Pancreas (tissue), 10 donors: Measurements from ENCODE around the gene EFHC1. TPM values are rescaled to one million over a fixed set of nuclear protein-coding genes. Genes with fewer than 3 reads are reported as not detected.

ENCODE experiments used
- ATAC-seq, 4 donors: fragments of 200-7000 bp; cut with Tn5 transposase; one replicate each; pipeline versions ENCODE4 v1.8.0 to v1.9.1; 2020; ENCODE audit warnings: mild to moderate bottlenecking in 4 of 4, moderate library complexity in 4 of 4
- DNase-seq, 6 donors: peaks; one replicate each; pipeline ENCODE4 v3.0.0-alpha.2; 2020
- FAIRE-seq: peaks from 2 replicates; lab custom pipeline; 2012; peaks lifted over from hg19 to GRCh38; lab: Jason Lieb, UNC
- H3K27ac ChIP-seq, 4 donors: fragments of 200-600 bp; sonication (generic); 1 replicate in 3 of 4; 2 replicates in 1 of 4; pipeline versions ENCODE4 v1.5.0 to v1.8.0; 2020
- H3K27me3 ChIP-seq, 4 donors: fragments of 200-600 bp; one replicate each; pipeline ENCODE4 v1.8.0; 2021
- H3K36me3 ChIP-seq, 3 donors: fragments of 200-600 bp; sonication (generic) in 1 of 3; one replicate each; pipeline versions ENCODE4 v1.5.0 to v1.8.0; 2020 to 2021
- H3K4me1 ChIP-seq, 3 donors: fragments of 200-600 bp; one replicate each; pipeline ENCODE4 v1.8.0; 2021
- H3K4me3 ChIP-seq, 4 donors: fragments of 200-600 bp; sonication (generic) in 2 of 4; one replicate each; pipeline versions ENCODE4 v1.5.0 to v1.8.0; 2020 to 2021
- H3K9me3 ChIP-seq, 4 donors: fragments of 200-600 bp; one replicate each; pipeline ENCODE4 v1.8.0; 2021
- WGBS, 2 donors: extraction: QIAGEN DNeasy Blood & Tissue Kit; methylation state at CpG; one replicate each; pipeline ENCODE4 v1.1.7; 2013; 5-methylcytosine and 5-hydroxymethylcytosine counted together
- intact Hi-C, 3 donors: fragments of 100-400 bp; cut with DNase I; formaldehyde crosslinking; loops; one replicate each; pipeline versions ENCODE4 v1.11.1 to v1.14.2; 2022
- polyA plus RNA-seq, 2 donors: library from polyadenylated mRNA; stranded (reverse); fragments of 200-250 nt; gene quantifications; one replicate each; pipeline ENCODE4 v1.2.3, GENCODE V29; 2013
- total RNA-seq, 6 donors: library from RNA; stranded (reverse); fragmentation: NEBNext Ultra II Directional in 4 of 6; extraction: Animal tissue kit (Norgen Biotek cat#: 25700) in 4 of 6; gene quantifications; one replicate each; pipeline versions ENCODE4 v1.2.1 to v1.2.4, GENCODE V29; 2021 to 2023
- TF ChIP-seq, protein P1 (sequence below), 4 donors: fragments of 200-600 bp; sonication (generic) in 3 of 4; IDR thresholded peaks; one replicate each; pipeline versions ENCODE4 v1.5.0 to v1.8.0; 2021; ENCODE audit warnings: antibody characterized with exemption in 4 of 4
- donor health status: healthy with polysubstance abuse.
- donor health status: DM: no; HTN: no; CAD: no; lungs with moderate emphysema.
- donor health status: DM: no; HTN: no; CAD: no.
- donor health status: control.
- donor health status: control.
- donor health status: Bipolar disorder and iron deficiency.
- donor health status: DM: yes; HTN: yes; CAD: no.
- donor health status: DM: no; HTN: no; CAD: no.
- donor health status: DM: no; HTN: no; CAD: no.
- donor health status: DM: yes; HTN: yes; CAD: no.

Gene EFHC1
- total and polyA plus RNA-seq, 8 donors = 5.5 to 39.0 (median 10.4) TPM

DNA sequence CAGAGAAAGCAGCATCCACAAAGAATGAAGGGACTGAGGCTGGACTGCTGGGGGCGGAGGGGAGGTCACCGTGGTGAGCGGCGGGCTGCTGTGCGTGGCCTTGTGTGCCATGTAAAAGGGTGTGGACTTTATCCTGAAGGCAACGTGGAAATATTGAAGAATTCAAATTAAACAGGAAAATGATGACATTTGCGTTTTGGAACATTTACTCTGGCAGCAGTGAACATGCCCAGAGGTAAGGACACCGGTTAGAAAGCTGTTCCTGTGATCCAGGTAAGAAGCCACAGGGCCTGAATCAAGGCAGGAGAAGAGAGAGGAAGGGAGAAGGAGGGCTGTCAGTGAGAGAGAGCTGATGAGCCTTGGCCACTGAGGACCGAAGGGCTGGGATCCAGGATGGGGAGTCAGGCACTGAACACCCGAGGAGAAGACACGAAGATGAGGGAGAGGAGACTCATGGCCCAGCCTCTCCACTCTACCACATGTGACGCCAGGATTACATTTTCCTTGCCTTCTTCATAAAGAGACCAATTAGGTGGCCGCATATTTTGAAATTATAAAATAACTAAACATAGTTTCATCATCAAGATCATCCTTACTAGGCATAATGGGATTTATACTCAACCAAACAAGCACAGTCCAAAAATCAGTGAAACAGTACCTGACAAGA is 98.3 kb downstream of the EFHC1 start:
- Histone ChIP-seq H3K36me3 (no peaks in the 10 kb centered on the region), H3K27ac (peak overlapping the region in 2 of 4 donors; percentile 58 to 81), H3K27me3 (no peaks in the 10 kb centered on the region), H3K4me1 (peaks cover 0 to 13% (median 0%) of the 10 kb centered on the region in 3 donors), H3K9me3 (no peaks in the 10 kb centered on the region), H3K4me3 (no peak overlapping the region)
- intact Hi-C loops = loop anchor here in 1 of 3 donors (10.0 kb wide), 1 partner anchor 46 kb away; no protein-coding TSS in a partner anchor
- TF ChIP-seq, protein P1, sequence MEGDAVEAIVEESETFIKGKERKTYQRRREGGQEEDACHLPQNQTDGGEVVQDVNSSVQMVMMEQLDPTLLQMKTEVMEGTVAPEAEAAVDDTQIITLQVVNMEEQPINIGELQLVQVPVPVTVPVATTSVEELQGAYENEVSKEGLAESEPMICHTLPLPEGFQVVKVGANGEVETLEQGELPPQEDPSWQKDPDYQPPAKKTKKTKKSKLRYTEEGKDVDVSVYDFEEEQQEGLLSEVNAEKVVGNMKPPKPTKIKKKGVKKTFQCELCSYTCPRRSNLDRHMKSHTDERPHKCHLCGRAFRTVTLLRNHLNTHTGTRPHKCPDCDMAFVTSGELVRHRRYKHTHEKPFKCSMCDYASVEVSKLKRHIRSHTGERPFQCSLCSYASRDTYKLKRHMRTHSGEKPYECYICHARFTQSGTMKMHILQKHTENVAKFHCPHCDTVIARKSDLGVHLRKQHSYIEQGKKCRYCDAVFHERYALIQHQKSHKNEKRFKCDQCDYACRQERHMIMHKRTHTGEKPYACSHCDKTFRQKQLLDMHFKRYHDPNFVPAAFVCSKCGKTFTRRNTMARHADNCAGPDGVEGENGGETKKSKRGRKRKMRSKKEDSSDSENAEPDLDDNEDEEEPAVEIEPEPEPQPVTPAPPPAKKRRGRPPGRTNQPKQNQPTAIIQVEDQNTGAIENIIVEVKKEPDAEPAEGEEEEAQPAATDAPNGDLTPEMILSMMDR (IDR thresholded peaks at IDR 0.05) = no peak
- FAIRE-seq (no peak), DNase-seq (no peak), ATAC-seq (no peak)
- 86 to 88% methylated on average over 13 of the region's 13 CpGs for WGBS, 2 donors

DNA sequence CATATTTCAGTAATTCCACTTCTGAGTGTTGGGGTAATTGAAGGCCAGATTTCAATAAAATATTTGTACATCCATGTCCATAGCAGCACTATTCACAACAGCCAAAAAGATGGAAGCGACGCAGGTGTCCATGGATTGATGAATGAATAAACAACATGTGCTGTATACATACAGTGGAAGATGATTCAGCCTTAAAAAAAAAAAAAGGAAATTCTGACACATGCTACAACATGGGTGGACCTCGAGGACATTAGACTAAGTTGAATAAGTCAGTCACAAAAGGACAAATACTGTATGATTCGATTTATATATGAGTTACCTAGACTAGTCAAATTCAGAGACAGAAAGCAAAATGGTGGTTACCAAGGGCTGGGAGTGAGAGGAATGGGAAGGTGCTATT is 99.5 kb downstream of the EFHC1 start:
- no peak overlapping the region for H3K27ac ChIP-seq
- intact Hi-C loops = loop anchor here in 1 of 3 donors (10.0 kb wide), 1 partner anchor 45 kb away; no protein-coding TSS in a partner anchor

DNA sequence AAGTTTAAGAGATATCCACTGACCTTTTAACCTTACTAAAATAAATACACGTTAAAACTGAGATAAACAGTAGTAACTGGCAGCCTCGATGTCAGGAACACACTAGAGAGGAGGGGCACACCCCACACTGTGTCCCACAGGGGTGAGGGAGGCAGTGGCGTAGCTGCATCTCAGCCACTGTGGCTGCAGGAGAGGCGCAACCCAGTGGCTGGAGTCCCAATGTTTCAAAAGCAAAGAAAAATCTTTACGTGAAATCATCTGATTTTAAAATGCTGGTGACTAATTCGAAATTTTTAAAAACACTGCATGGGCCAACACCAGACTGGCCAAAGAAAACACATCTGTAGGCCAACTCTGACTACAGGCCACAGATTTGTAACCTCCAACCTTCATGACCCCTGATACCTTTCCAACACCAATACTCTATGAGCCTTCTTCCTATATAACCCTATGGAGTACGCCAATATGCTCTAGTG is 102.0 kb downstream of the EFHC1 start:
- WGBS, 2 donors = 51 to 64% methylated on average over 7 of the region's 7 CpGs
- Histone ChIP-seq H3K27ac (peak overlapping the region in 1 of 4 donors; percentile 22), H3K4me3 (no peak overlapping the region), H3K27me3 (no peaks in the 10 kb centered on the region), H3K4me1 (peaks cover 0 to 17% (median 0%) of the 10 kb centered on the region in 3 donors), H3K9me3 (no peaks in the 10 kb centered on the region), H3K36me3 (no peaks in the 10 kb centered on the region)
- no peak for FAIRE-seq
- ATAC-seq = peak in 2 of 4 donors; percentile 37
- intact Hi-C loops = no loop called here
- TF ChIP-seq, protein P1 (IDR thresholded peaks at IDR 0.05) = no peak
- no peak for DNase-seq

More for the DNA sequence above, 99.5 kb downstream of the EFHC1 start:
- Histone ChIP-seq H3K27me3 (no peaks in the 10 kb centered on the region), H3K36me3 (no peaks in the 10 kb centered on the region), H3K9me3 (no peaks in the 10 kb centered on the region), H3K4me1 (peaks cover 0 to 17% (median 0%) of the 10 kb centered on the region in 3 donors), H3K4me3 (no peak overlapping the region)
- DNase-seq (no peak), ATAC-seq (no peak), FAIRE-seq (no peak)
- TF ChIP-seq, protein P1 (IDR thresholded peaks at IDR 0.05) = no peak
- WGBS, 2 donors = 82 to 85% methylated on average over 4 of the region's 4 CpGs

DNA sequence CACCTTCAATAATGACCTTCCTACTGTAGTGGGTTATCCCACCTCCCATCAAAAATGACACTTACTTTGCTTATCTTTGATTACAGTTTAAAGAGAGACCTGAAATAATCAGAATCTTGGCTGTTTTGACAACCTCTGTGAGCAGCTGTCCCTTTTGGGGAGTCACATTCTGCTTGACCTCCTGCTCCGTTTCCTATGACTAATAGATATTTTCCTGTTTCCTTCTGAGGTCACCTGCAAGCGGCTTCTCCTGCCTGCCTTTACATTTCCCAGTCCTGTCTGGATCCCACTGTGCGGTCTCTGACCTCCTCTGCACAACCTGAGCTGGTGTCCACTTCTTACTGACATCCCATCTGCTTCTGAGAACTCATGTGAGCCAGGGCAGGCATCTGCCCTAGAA is 102.5 kb downstream of the EFHC1 start:
- intact Hi-C loops = no loop called here
- TF ChIP-seq, protein P1 (IDR thresholded peaks at IDR 0.05) = no peak
- no peaks in the 10 kb centered on the region for H3K36me3 ChIP-seq
- FAIRE-seq = no peak
- 81 to 86% methylated on average over 3 of the region's 3 CpGs for WGBS, 2 donors
- no peak overlapping the region for H3K4me3 ChIP-seq
- no peak for DNase-seq
- H3K27me3 ChIP-seq = no peaks in the 10 kb centered on the region
- peak overlapping the region in 1 of 4 donors; percentile 22 for H3K27ac ChIP-seq
- H3K4me1 ChIP-seq = peaks cover 0 to 16% (median 0%) of the 10 kb centered on the region in 3 donors
- ATAC-seq = peak in 2 of 4 donors; percentile 22 to 39
- H3K9me3 ChIP-seq = no peaks in the 10 kb centered on the region
